CD4-positive, alpha-beta T cell (primary cell): ENCODE data around the gene DCTN1. TPM values are rescaled to one million over a fixed set of nuclear protein-coding genes. Genes with fewer than 3 reads are reported as not detected.

Experiments
- ATAC-seq: fragments of 200-7000 bp; cut with Tn5 transposase; one replicate; pipeline ENCODE4 v1.10.0; 2022; ENCODE audit warnings: mild to moderate bottlenecking; ENCODE audit not compliant: poor library complexity
- CTCF ChIA-PET: fragments of 350-600 bp; sonication (Branson Sonifier 250); formaldehyde crosslinking; loops from one replicate; lab custom pipeline; 2021; ENCODE audit warnings: antibody characterized with exemption, inconsistent platforms; lab: Charles Lee
- POLR2A ChIA-PET: fragments of 350-600 bp; sonication (Branson Sonifier 250); formaldehyde crosslinking; loops from one replicate; lab custom pipeline; 2021; ENCODE audit warnings: antibody characterized with exemption, inconsistent platforms; lab: Charles Lee
- DNase-seq, 14 experiments: peaks; one replicate each; pipeline ENCODE4 v3.0.0-alpha.2; 2013 to 2020; ENCODE audit warnings: mixed read lengths in 2 of 14
- H3K27ac ChIP-seq, 2 donors: one replicate each; pipeline versions ENCODE4 v1.5.1 to v1.7.0; 2013; ENCODE audit warnings: low read length in 2 of 2, low read depth in 1 of 2, mild to moderate bottlenecking in 1 of 2
- H3K27me3 ChIP-seq, 2 experiments: 1 replicate in 1 of 2; 2 replicates in 1 of 2; pipeline versions ENCODE4 v1.6.1 to v1.7.0; 2013; ENCODE audit warnings: low read length in 2 of 2, control low read depth in 1 of 2, mild to moderate bottlenecking in 1 of 2, moderate library complexity in 1 of 2; ENCODE audit not compliant: insufficient read depth in 2 of 2, control insufficient read depth in 1 of 2
- H3K36me3 ChIP-seq: one replicate; pipeline ENCODE4 v1.6.1; 2013; ENCODE audit warnings: low read length, control low read depth; ENCODE audit not compliant: insufficient read depth
- H3K4me1 ChIP-seq: one replicate; pipeline ENCODE4 v1.6.1; 2013; ENCODE audit warnings: low read length, control low read depth; ENCODE audit not compliant: insufficient read depth
- H3K4me3 ChIP-seq: one replicate; pipeline ENCODE4 v1.5.1; 2013; ENCODE audit warnings: mild to moderate bottlenecking, low read length, moderate library complexity
- H3K9me3 ChIP-seq, 2 experiments: 1 replicate in 1 of 2; 2 replicates in 1 of 2; pipeline versions ENCODE4 v1.6.1 to v1.7.0; 2013; ENCODE audit warnings: low read length in 2 of 2, mild to moderate bottlenecking in 2 of 2, control low read depth in 1 of 2, moderate library complexity in 1 of 2; ENCODE audit not compliant: control insufficient read depth in 1 of 2, insufficient read depth in 1 of 2
- H3K27ac Mint-ChIP-seq: one replicate; pipeline ENCODE4 v1.8.0; 2020; ENCODE audit warnings: mixed read lengths
- H3K27me3 Mint-ChIP-seq: one replicate; pipeline ENCODE4 v1.8.0; 2021; ENCODE audit warnings: mixed read lengths
- H3K36me3 Mint-ChIP-seq: one replicate; pipeline ENCODE4 v1.8.0; 2021; ENCODE audit warnings: low read depth, mixed read lengths
- H3K4me1 Mint-ChIP-seq: one replicate; pipeline ENCODE4 v1.8.0; 2021; ENCODE audit warnings: low read depth, mixed read lengths
- H3K4me3 Mint-ChIP-seq: one replicate; pipeline ENCODE4 v1.8.0; 2020; ENCODE audit warnings: mild to moderate bottlenecking, mixed read lengths
- H3K9me3 Mint-ChIP-seq: one replicate; pipeline ENCODE4 v1.8.0; 2020; ENCODE audit warnings: mixed read lengths
- CTCF ChIP-seq: fragments of 200-600 bp; IDR thresholded peaks from one replicate; pipeline ENCODE4 v1.8.0; 2022; ENCODE audit warnings: antibody characterized with exemption, mild to moderate bottlenecking
- intact Hi-C, 2 experiments: fragments of 100-400 bp; cut with DNase I in 1 of 2; cut with micrococcal nuclease in 1 of 2; formaldehyde crosslinking; loops; one replicate each; pipeline versions ENCODE4 v1.15.1 to v1.9.0; 2023 to 2025; cut with DNase I, micrococcal nuclease
- total RNA-seq, 174 experiments: library from RNA in 2 of 174; stranded (reverse) in 2 of 174; gene quantifications; one replicate each; pipeline ENCODE4 v1.2.3 and lab custom pipeline; 2021 to 2026

The DCTN1 gene
- total RNA-seq, 2 experiments from 2014 or later, result 51.4 to 60.7 TPM

- Histone ChIP-seq H3K4me3 (no peak overlapping the region), H3K9me3 (no peaks in the 10 kb centered on the region), H3K27me3 (no peaks in the 10 kb centered on the region), H3K27ac (no peak overlapping the region), H3K36me3 (peaks cover 59% of the 10 kb centered on the region), H3K4me1 (peaks cover 6% of the 10 kb centered on the region)
- no peak overlapping the region for H3K4me3 Mint-ChIP-seq
- H3K27me3 Mint-ChIP-seq, result no peaks in the 10 kb centered on the region
- H3K27ac Mint-ChIP-seq, result no peak overlapping the region
- intact Hi-C loops, result no loop called here
- POLR2A ChIA-PET, result no interaction called here
- CTCF ChIA-PET, result no interaction called here
- TF ChIP-seq CTCF, result no peak
- no peak for ATAC-seq
- peaks cover 71% of the 10 kb centered on the region for H3K36me3 Mint-ChIP-seq
- no peaks in the 10 kb centered on the region for H3K9me3 Mint-ChIP-seq
- peaks cover 6% of the 10 kb centered on the region for H3K4me1 Mint-ChIP-seq
- no peak for DNase-seq
Observed at GRCh38 chr2:74373985-74374384, 6.1 kb downstream of the DCTN1 start.

GRCh38 chr2:74373221-74373676 lies 6.9 kb downstream of the DCTN1 start:
- no peak for TF ChIP-seq CTCF
- no peak overlapping the region for H3K27ac Mint-ChIP-seq
- Histone ChIP-seq H3K27ac (no peak overlapping the region), H3K36me3 (peaks cover 66% of the 10 kb centered on the region), H3K9me3 (no peaks in the 10 kb centered on the region), H3K4me3 (no peak overlapping the region), H3K4me1 (peaks cover 5% of the 10 kb centered on the region), H3K27me3 (no peaks in the 10 kb centered on the region)
- peaks cover 79% of the 10 kb centered on the region for H3K36me3 Mint-ChIP-seq
- ChIA-PET POLR2A (no interaction called here), CTCF (no interaction called here)
- no peak for ATAC-seq
- no peaks in the 10 kb centered on the region for H3K9me3 Mint-ChIP-seq
- intact Hi-C loops, result no loop called here
- no peak overlapping the region for H3K4me3 Mint-ChIP-seq
- no peaks in the 10 kb centered on the region for H3K27me3 Mint-ChIP-seq
- no peaks in the 10 kb centered on the region for H3K4me1 Mint-ChIP-seq
- DNase-seq, result no peak

- peaks cover 80% of the 10 kb centered on the region for H3K36me3 Mint-ChIP-seq
- no peak overlapping the region for H3K4me3 Mint-ChIP-seq
- CTCF ChIA-PET, result no interaction called here
- H3K4me1 ChIP-seq, result peaks cover 5% of the 10 kb centered on the region
- H3K27ac ChIP-seq, result no peak overlapping the region
- no peak for TF ChIP-seq CTCF
- no peaks in the 10 kb centered on the region for H3K9me3 ChIP-seq
- POLR2A ChIA-PET, result no interaction called here
- intact Hi-C loops, result no loop called here
- H3K9me3 Mint-ChIP-seq, result no peaks in the 10 kb centered on the region
- H3K4me3 ChIP-seq, result no peak overlapping the region
- no peaks in the 10 kb centered on the region for H3K4me1 Mint-ChIP-seq
- no peak overlapping the region for H3K27ac Mint-ChIP-seq
- H3K27me3 ChIP-seq, result no peaks in the 10 kb centered on the region
- H3K27me3 Mint-ChIP-seq, result no peaks in the 10 kb centered on the region
- ATAC-seq (no peak), DNase-seq (no peak)
- peaks cover 66% of the 10 kb centered on the region for H3K36me3 ChIP-seq
Observed at GRCh38 chr2:74372674-74373073, 7.4 kb downstream of the DCTN1 start.
